Astrocyte (in vitro differentiated cells and primary cell): Measurements from ENCODE around the gene STIM1. TPM values are rescaled to one million over a fixed set of nuclear protein-coding genes. Genes with fewer than 3 reads are reported as not detected.
"Not testable (repeated sequence)": the region's sequence is repeated elsewhere in the genome, so short reads cannot be mapped to it uniquely, and the experiment has no call there.

ENCODE experiments used
- DNase-seq: peaks from one replicate; pipeline ENCODE4 v3.0.0-alpha.2; 2010; ENCODE audit warnings: low read depth
- FAIRE-seq: peaks from 2 replicates; lab custom pipeline; 2011; peaks lifted over from hg19 to GRCh38; lab: Jason Lieb, UNC
- H2AFZ ChIP-seq: 2 replicates; pipeline ENCODE4 v1.6.0; 2012; ENCODE audit warnings: low read depth, low read length, inconsistent platforms
- H3K27ac ChIP-seq: 2 replicates; pipeline ENCODE4 v1.5.1; 2011; ENCODE audit warnings: low read depth, low read length, inconsistent platforms
- H3K27me3 ChIP-seq: 2 replicates; pipeline ENCODE4 v1.6.0; 2011; ENCODE audit warnings: low read length, inconsistent platforms; ENCODE audit not compliant: insufficient read depth
- H3K36me3 ChIP-seq: 2 replicates; pipeline ENCODE4 v1.5.1; 2011; ENCODE audit warnings: low read length, inconsistent platforms; ENCODE audit not compliant: insufficient read depth
- H3K4me1 ChIP-seq: 2 replicates; pipeline ENCODE4 v1.5.1; 2011; ENCODE audit warnings: low read length, inconsistent platforms; ENCODE audit not compliant: insufficient read depth
- H3K4me2 ChIP-seq: 2 replicates; pipeline ENCODE4 v1.6.0; 2012; ENCODE audit warnings: low read length, inconsistent platforms
- H3K4me3 ChIP-seq: 2 replicates; pipeline ENCODE4 v1.5.1; 2011; ENCODE audit warnings: low read depth, mild to moderate bottlenecking, low read length, inconsistent platforms; ENCODE audit not compliant: insufficient read depth
- H3K79me2 ChIP-seq: 2 replicates; pipeline ENCODE4 v1.6.0; 2012; ENCODE audit warnings: mild to moderate bottlenecking, low read length, inconsistent platforms; ENCODE audit not compliant: insufficient read depth
- H3K9ac ChIP-seq: 2 replicates; pipeline ENCODE4 v1.6.0; 2012; ENCODE audit warnings: mild to moderate bottlenecking, low read length, inconsistent platforms
- H3K9me3 ChIP-seq: 2 replicates; pipeline ENCODE4 v1.5.1; 2012; ENCODE audit warnings: low read depth, mild to moderate bottlenecking, low read length, inconsistent platforms; ENCODE audit not compliant: insufficient read depth
- H4K20me1 ChIP-seq: 2 replicates; pipeline ENCODE4 v1.6.0; 2012; ENCODE audit warnings: low read length, inconsistent platforms; ENCODE audit not compliant: insufficient read depth
- H3K27ac Mint-ChIP-seq: one replicate; pipeline ENCODE4 v1.8.0; 2021; ENCODE audit warnings: mild to moderate bottlenecking, mixed read lengths; ENCODE audit not compliant: unreplicated experiment
- H3K27me3 Mint-ChIP-seq: one replicate; pipeline ENCODE4 v1.8.0; 2021; ENCODE audit warnings: low read depth, mixed read lengths; ENCODE audit not compliant: unreplicated experiment
- H3K36me3 Mint-ChIP-seq: one replicate; pipeline ENCODE4 v1.8.0; 2021; ENCODE audit warnings: low read depth, mixed read lengths; ENCODE audit not compliant: unreplicated experiment
- H3K4me1 Mint-ChIP-seq: one replicate; pipeline ENCODE4 v1.8.0; 2021; ENCODE audit warnings: low read depth, mixed read lengths; ENCODE audit not compliant: unreplicated experiment
- H3K4me3 Mint-ChIP-seq: one replicate; pipeline ENCODE4 v1.8.0; 2021; ENCODE audit warnings: mild to moderate bottlenecking, moderate library complexity, mixed read lengths; ENCODE audit not compliant: unreplicated experiment
- H3K9me3 Mint-ChIP-seq: one replicate; pipeline ENCODE4 v1.8.0; 2021; ENCODE audit warnings: mild to moderate bottlenecking, mixed read lengths; ENCODE audit not compliant: unreplicated experiment
- EZH2 ChIP-seq: IDR thresholded peaks from 2 replicates; pipeline ENCODE4 v1.6.1; 2012; ENCODE audit warnings: mild to moderate bottlenecking, low read length, inconsistent platforms; ENCODE audit not compliant: insufficient read depth
- total RNA-seq: library from RNA; stranded (reverse); gene quantifications from 2 replicates; pipeline ENCODE4 v1.2.1, GENCODE V29; 2021
- TF ChIP-seq, protein P1 (sequence below): IDR thresholded peaks from 2 replicates; pipeline ENCODE4 v1.5.1; 2011; ENCODE audit warnings: low read depth, mild to moderate bottlenecking, inconsistent platforms, low read length, moderate library complexity; ENCODE audit not compliant: insufficient read depth

Gene STIM1
- total RNA-seq, 1 donor from 2014 or later = 42.9 TPM

DNA sequence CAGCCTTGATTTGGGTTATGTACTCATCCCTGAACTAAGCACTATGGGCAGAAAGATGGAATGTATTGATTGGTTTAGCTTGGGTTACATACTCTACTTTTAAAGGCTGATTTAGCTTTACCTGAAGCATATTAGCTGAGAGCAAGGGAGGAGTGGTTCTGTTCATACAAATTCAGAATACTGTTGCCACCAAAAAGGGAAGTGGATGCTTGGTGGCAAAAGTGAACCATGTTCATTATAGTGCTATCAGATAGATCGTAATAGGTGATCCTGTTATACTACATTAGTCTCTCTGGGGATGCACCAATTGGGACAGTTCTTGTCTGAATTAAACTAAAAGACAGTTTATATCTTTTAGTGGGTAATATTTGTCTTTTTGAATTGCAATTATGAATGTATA, 194.7 kb downstream of the STIM1 start:
- no peak overlapping the region for H3K4me3 ChIP-seq

DNA sequence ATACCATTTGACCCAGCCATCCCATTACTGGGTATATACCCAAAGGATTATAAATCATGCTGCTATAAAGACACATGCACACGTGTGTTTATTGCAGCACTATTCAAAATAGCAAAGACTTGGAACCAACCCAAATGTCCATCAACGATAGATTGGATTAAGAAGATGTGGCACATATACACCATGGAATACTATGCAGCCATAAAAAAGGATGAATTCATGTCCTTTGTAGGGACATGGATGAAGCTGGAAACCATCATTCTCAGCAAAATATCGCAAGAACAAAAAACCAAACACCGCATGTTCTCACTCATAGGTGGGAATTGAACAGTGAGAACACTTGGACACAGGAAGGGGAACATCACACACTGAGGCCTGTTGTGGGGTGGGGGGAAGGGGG, 197.7 kb downstream of the STIM1 start:
- H3K27me3 ChIP-seq, H2AFZ ChIP-seq, H3K4me1 ChIP-seq, H3K27ac Mint-ChIP-seq, H3K4me3 Mint-ChIP-seq, FAIRE-seq, DNase-seq, H3K9me3 ChIP-seq, H3K27ac ChIP-seq, H4K20me1 ChIP-seq, H3K36me3 Mint-ChIP-seq, H3K4me3 ChIP-seq, H3K9me3 Mint-ChIP-seq, H3K27me3 Mint-ChIP-seq, H3K36me3 ChIP-seq, H3K9ac ChIP-seq, H3K4me1 Mint-ChIP-seq, H3K79me2 ChIP-seq, H3K4me2 ChIP-seq: not testable (repeated sequence)

More for the DNA sequence above, 194.7 kb downstream of the STIM1 start:
- no peak for DNase-seq
- H4K20me1 ChIP-seq = no peaks in the 10 kb centered on the region
- TF ChIP-seq, protein P1, sequence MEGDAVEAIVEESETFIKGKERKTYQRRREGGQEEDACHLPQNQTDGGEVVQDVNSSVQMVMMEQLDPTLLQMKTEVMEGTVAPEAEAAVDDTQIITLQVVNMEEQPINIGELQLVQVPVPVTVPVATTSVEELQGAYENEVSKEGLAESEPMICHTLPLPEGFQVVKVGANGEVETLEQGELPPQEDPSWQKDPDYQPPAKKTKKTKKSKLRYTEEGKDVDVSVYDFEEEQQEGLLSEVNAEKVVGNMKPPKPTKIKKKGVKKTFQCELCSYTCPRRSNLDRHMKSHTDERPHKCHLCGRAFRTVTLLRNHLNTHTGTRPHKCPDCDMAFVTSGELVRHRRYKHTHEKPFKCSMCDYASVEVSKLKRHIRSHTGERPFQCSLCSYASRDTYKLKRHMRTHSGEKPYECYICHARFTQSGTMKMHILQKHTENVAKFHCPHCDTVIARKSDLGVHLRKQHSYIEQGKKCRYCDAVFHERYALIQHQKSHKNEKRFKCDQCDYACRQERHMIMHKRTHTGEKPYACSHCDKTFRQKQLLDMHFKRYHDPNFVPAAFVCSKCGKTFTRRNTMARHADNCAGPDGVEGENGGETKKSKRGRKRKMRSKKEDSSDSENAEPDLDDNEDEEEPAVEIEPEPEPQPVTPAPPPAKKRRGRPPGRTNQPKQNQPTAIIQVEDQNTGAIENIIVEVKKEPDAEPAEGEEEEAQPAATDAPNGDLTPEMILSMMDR = no peak
- TF ChIP-seq EZH2 = no peak
- no peaks in the 10 kb centered on the region for H3K79me2 ChIP-seq
- H2AFZ ChIP-seq = no peak overlapping the region
- no peak overlapping the region for H3K27ac ChIP-seq
- H3K4me1 ChIP-seq = no peaks in the 10 kb centered on the region
- H3K27me3 Mint-ChIP-seq = no peaks in the 10 kb centered on the region
- no peak overlapping the region for H3K4me3 Mint-ChIP-seq
- H3K36me3 Mint-ChIP-seq = peaks cover 7% of the 10 kb centered on the region
- no peak for FAIRE-seq
- H3K36me3 ChIP-seq = no peaks in the 10 kb centered on the region
- H3K27ac Mint-ChIP-seq = no peak overlapping the region
- H3K9ac ChIP-seq = no peak overlapping the region
- H3K27me3 ChIP-seq = no peaks in the 10 kb centered on the region
- H3K4me1 Mint-ChIP-seq = peaks cover 8% of the 10 kb centered on the region
- H3K9me3 Mint-ChIP-seq = peaks cover 3% of the 10 kb centered on the region
- no peak overlapping the region for H3K4me2 ChIP-seq
- H3K9me3 ChIP-seq = no peaks in the 10 kb centered on the region

DNA sequence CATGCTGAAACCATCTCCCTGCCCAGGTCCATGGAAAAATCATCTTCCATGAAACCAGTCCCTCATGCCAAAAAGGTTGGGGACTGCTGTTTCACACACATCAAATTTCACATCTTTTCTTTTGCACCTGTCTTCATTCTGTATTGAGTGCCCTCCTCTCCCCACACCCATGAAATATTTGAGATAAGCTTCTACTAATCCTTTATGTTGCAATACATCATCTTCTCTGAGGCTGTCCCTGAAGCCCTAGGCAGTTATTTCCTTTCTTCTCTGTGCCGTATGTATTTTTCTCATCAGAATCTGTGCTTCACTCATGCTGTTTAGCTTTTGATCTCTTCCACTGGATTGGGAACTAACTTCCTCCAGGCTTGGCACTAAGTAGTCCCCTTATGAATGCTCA, 199.2 kb downstream of the STIM1 start:
- Histone ChIP-seq H3K9ac (no peak overlapping the region), H3K4me2 (no peak overlapping the region), H3K36me3 (no peaks in the 10 kb centered on the region), H3K79me2 (no peaks in the 10 kb centered on the region), H3K27me3 (no peaks in the 10 kb centered on the region), H3K9me3 (no peaks in the 10 kb centered on the region), H3K27ac (no peak overlapping the region), H4K20me1 (no peaks in the 10 kb centered on the region), H3K4me1 (no peaks in the 10 kb centered on the region), H2AFZ (no peak overlapping the region), H3K4me3 (no peak overlapping the region)
- Mint-ChIP-seq H3K27me3 (no peaks in the 10 kb centered on the region), H3K27ac (no peak overlapping the region), H3K4me3 (no peak overlapping the region), H3K36me3 (peaks cover 8% of the 10 kb centered on the region), H3K9me3 (peaks cover 3% of the 10 kb centered on the region), H3K4me1 (peaks cover 6% of the 10 kb centered on the region)
- FAIRE-seq (no peak), DNase-seq (no peak)
- TF ChIP-seq, protein P1 = no peak
- no peak for TF ChIP-seq EZH2
